Breast epithelium (tissue), 4 donors: ENCODE results near the gene MRFAP1. TPM values are rescaled to one million over a fixed set of nuclear protein-coding genes. Genes with fewer than 3 reads are reported as not detected.

Source experiments
- DNase-seq, 2 donors: peaks; one replicate each; pipeline ENCODE4 v3.0.0-alpha.2; 2019; ENCODE audit warnings: low spot score in 2 of 2
- H3K27ac ChIP-seq, 2 donors: fragments of 200-600 bp; sonication (generic) in 1 of 2; one replicate each; pipeline ENCODE4 v1.5.1; 2016 to 2019; ENCODE audit warnings: mild to moderate bottlenecking in 1 of 2
- H3K27me3 ChIP-seq, 2 donors: fragments of 200-600 bp; sonication (generic) in 1 of 2; one replicate each; pipeline versions ENCODE4 v1.5.1 to v1.6.0; 2017 to 2019; ENCODE audit warnings: control low read depth in 1 of 2, mild to moderate bottlenecking in 1 of 2
- H3K36me3 ChIP-seq: fragments of 200-600 bp; one replicate; pipeline ENCODE4 v1.5.1; 2019
- H3K4me1 ChIP-seq, 2 donors: fragments of 200-600 bp; sonication (generic); one replicate each; pipeline ENCODE4 v1.5.1; 2016 to 2019; ENCODE audit warnings: control low read depth in 1 of 2
- H3K4me3 ChIP-seq, 3 donors: fragments of 200-600 bp; sonication (generic); 1 replicate in 2 of 3; 2 replicates in 1 of 3; pipeline ENCODE4 v1.5.1; 2016 to 2019; ENCODE audit warnings: mild to moderate bottlenecking in 3 of 3, moderate library complexity in 2 of 3
- H3K9me3 ChIP-seq, 2 donors: fragments of 200-600 bp; sonication (generic) in 1 of 2; one replicate each; pipeline ENCODE4 v1.5.1; 2016 to 2019; ENCODE audit warnings: control low read depth in 1 of 2
- CTCF ChIP-seq, 3 donors: fragments of 450-650 bp; IDR thresholded peaks; one replicate each; pipeline ENCODE4 v1.5.1; 2016 to 2017; ENCODE audit warnings: antibody characterized with exemption in 3 of 3, mild to moderate bottlenecking in 3 of 3, moderate library complexity in 3 of 3
- POLR2A ChIP-seq: fragments of 450-650 bp; IDR thresholded peaks from one replicate; pipeline ENCODE4 v1.6.1; 2016; ENCODE audit warnings: antibody characterized with exemption, mild to moderate bottlenecking, moderate library complexity
- POLR2AphosphoS5 ChIP-seq, 3 donors: sonication (generic); formaldehyde crosslinking; IDR thresholded peaks; one replicate each; pipeline ENCODE4 v1.6.1; 2017; ENCODE audit warnings: antibody characterized with exemption in 3 of 3
- intact Hi-C: fragments of 100-400 bp; cut with DNase I; formaldehyde crosslinking; loops from one replicate; pipeline ENCODE4 v1.15.1; 2023; ENCODE audit warnings: low total_unique reads
- total RNA-seq, 3 donors: library from RNA; depleted of rRNA; stranded (reverse); fragments of >200 nt; gene quantifications; one replicate each; pipeline ENCODE4 v1.1.0, GENCODE V29; 2016

The MRFAP1 gene
- total RNA-seq, 3 donors from 2014 or later, result 119 to 172 (median 142) TPM

DNA sequence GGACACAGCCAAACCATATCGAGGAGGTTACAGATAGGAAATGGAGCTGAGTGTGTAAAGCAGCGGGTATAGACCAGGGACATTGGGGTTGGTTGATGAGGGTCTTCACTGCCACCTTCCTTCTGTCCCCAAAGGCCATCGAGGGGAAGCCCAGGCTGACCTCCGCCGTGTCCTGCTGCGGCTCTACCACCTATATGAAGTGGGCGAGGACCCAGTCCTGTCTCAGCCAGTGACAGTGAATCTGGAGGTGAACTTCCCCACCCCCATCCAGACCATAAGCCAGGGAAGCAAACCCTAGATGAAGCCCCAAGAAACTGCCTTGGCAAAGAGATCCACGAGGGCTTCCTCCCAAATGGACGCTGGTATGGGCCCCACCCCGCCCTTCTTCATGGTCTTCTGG is 23.2 kb upstream of the MRFAP1 start:
- TF ChIP-seq CTCF (IDR thresholded peaks at IDR 0.05), result no peak
- no peak for TF ChIP-seq POLR2AphosphoS5 (IDR thresholded peaks at IDR 0.05)
- no peak for TF ChIP-seq POLR2A
- Histone ChIP-seq H3K4me3 (no peak overlapping the region), H3K4me1 (no peaks in the 10 kb centered on the region), H3K36me3 (no peaks in the 10 kb centered on the region), H3K27me3 (no peaks in the 10 kb centered on the region), H3K9me3 (no peaks in the 10 kb centered on the region), H3K27ac (no peak overlapping the region)
- DNase-seq, result no peak
- intact Hi-C loops, result no loop called here

DNA sequence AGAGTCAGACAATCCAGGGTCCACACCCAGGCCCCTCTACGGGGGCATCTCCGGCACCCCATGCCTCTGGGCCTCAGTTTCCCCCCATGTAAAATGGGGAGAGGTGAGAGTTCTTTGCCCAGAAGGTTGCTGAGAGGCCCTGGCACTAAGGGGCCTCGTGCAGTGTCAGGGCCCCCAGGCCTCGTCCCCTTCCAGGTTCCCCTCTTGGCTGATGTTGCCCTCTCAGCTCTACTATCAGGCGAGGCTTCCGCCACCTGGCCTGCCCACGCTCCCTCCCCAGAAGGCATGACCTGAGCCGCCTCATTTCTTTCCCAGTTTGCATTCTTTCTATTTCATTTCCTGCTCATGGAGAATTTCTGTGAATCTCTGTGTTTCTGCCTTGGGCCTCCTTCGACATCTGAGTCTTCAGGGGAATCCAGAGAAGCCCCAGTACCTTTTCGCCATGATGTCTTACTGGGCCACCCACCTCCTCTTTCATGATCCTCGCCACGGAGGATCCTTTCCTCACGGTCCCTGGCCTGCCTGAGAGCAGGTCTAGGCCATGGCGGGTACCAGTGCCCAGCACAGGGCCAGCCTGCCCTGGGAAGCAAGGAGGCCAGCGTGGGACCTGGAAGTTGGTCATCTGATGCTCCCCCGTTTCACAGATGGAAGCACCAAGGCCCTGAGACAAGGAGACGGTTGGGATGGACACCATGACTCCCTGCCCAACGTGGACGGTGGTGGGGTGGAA is 21.9 kb upstream of the MRFAP1 start:
- Histone ChIP-seq H3K36me3 (no peaks in the 10 kb centered on the region), H3K27ac (no peak overlapping the region), H3K4me1 (no peaks in the 10 kb centered on the region), H3K9me3 (no peaks in the 10 kb centered on the region), H3K27me3 (no peaks in the 10 kb centered on the region), H3K4me3 (no peak overlapping the region)
- TF ChIP-seq POLR2A (no peak), POLR2AphosphoS5 (IDR thresholded peaks at IDR 0.05) (no peak), CTCF (IDR thresholded peaks at IDR 0.05) (no peak)
- no peak for DNase-seq
- intact Hi-C loops, result no loop called here

- H3K36me3 ChIP-seq, result no peaks in the 10 kb centered on the region
Measured at GRCh38 chr4:6619116-6619465, 21.4 kb upstream of the MRFAP1 start.

DNA sequence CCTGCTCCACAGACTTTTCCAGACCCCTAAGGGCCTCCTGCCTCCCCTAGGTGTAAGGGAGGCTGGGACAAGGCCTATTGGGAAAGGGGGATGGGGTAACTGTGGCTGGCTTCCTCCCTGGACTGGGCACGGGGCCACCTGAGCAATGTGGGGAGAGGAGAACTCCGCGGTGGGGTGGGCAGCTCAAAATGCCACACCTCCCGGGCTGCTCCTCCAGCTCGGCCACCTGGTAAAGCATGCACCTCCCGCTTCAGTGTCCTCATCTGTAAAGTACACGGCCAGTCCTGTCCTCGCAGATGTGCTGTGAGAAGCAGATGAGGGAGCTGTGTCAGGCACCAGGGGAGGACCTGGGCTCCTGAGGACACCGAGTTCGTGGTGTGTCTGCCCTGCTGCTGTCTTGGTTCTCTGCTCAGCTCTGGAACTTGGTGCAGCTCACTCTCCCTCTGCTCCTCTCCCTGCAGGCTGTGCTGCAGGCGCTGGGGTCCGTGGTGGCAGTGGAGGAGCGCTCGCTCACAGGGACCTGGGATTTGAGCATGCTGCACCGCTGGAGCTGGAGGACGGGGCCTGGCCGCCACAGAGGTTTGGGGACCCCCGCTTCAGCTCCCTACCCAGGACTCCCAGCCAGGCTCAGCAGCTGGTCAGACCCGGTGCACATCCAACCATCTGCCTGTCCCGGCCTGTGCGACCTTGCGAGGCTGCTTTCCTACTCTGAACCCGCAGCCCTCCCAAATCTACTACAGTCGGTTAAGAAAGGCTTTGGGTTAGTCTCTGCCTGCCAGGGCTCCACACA is 20.8 kb upstream of the MRFAP1 start:
- no peak for TF ChIP-seq POLR2AphosphoS5 (IDR thresholded peaks at IDR 0.05)
- no peak for TF ChIP-seq CTCF (IDR thresholded peaks at IDR 0.05)
- TF ChIP-seq POLR2A, result no peak
- DNase-seq, result no peak
- no peak overlapping the region for H3K4me3 ChIP-seq
- H3K27me3 ChIP-seq, result no peaks in the 10 kb centered on the region
- no peaks in the 10 kb centered on the region for H3K4me1 ChIP-seq
- intact Hi-C loops, result no loop called here
- no peaks in the 10 kb centered on the region for H3K9me3 ChIP-seq
- no peaks in the 10 kb centered on the region for H3K36me3 ChIP-seq
- H3K27ac ChIP-seq, result no peak overlapping the region

More at GRCh38 chr4:6619116-6619465, 21.4 kb upstream of the MRFAP1 start:
- Histone ChIP-seq H3K27ac (no peak overlapping the region), H3K27me3 (no peaks in the 10 kb centered on the region), H3K9me3 (no peaks in the 10 kb centered on the region), H3K4me3 (no peak overlapping the region), H3K4me1 (no peaks in the 10 kb centered on the region)
- TF ChIP-seq POLR2AphosphoS5 (IDR thresholded peaks at IDR 0.05) (no peak), POLR2A (no peak), CTCF (IDR thresholded peaks at IDR 0.05) (no peak)
- intact Hi-C loops, result no loop called here
- no peak for DNase-seq

- H3K36me3 ChIP-seq, result no peaks in the 10 kb centered on the region
- no peak overlapping the region for H3K27ac ChIP-seq
- intact Hi-C loops, result no loop called here
- no peaks in the 10 kb centered on the region for H3K9me3 ChIP-seq
- no peak overlapping the region for H3K4me3 ChIP-seq
- H3K4me1 ChIP-seq, result no peaks in the 10 kb centered on the region
- DNase-seq, result no peak
- no peak for TF ChIP-seq POLR2AphosphoS5 (IDR thresholded peaks at IDR 0.05)
- TF ChIP-seq CTCF (IDR thresholded peaks at IDR 0.05), result no peak
- no peak for TF ChIP-seq POLR2A
- no peaks in the 10 kb centered on the region for H3K27me3 ChIP-seq
Measured at GRCh38 chr4:6620296-6620695, 20.2 kb upstream of the MRFAP1 start.
